ENCODE results near the gene SIX5. TPM values are rescaled to one million over a fixed set of nuclear protein-coding genes. Genes with fewer than 3 reads are reported as not detected.
"Not testable (repeated sequence)": the region's sequence is repeated elsewhere in the genome, so short reads cannot be mapped to it uniquely, and the experiment has no call there.

SIX5 gene
- total RNA-seq, 1 donor from 2014 or later = 23.5 TPM

DNA sequence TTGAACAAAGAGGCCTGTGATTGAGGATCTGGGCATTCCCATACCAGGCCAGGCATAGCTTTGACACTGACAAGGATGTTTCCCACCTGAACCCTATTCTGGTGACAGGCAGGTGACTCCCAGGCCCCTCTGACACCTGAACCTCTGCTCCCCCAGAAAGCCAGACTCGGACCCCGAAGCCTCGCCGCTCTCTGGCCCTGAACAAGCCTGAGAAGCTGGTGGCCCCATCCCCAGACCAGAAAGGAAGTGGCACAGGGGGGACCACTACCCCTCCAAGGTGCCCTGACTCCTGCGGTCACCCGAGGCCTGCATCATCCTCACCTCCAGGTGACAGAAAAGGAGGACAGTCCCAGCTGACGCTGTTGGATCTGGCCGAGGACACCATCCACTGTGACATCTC is 14.7 kb downstream of the SIX5 start:
- Mint-ChIP-seq H3K4me3 (ENCODE audit: unreplicated experiment) (no peak overlapping the region), H3K4me1 (ENCODE audit: low read depth, unreplicated experiment) (no peaks in the 10 kb centered on the region), H3K36me3 (ENCODE audit: low read depth, unreplicated experiment) (no peaks in the 10 kb centered on the region), H3K9me3 (ENCODE audit: unreplicated experiment) (peaks cover 1% of the 10 kb centered on the region), H3K27ac (ENCODE audit: unreplicated experiment) (no peak overlapping the region), H3K27me3 (ENCODE audit: low read depth, unreplicated experiment) (peaks cover 15% of the 10 kb centered on the region)
- H3K4me3 ChIP-seq (ENCODE audit: insufficient read depth, low read depth, low read length) = no peak overlapping the region
- H3K9me3 ChIP-seq (ENCODE audit: insufficient read depth, low read depth, low read length) = no peaks in the 10 kb centered on the region
- no peaks in the 10 kb centered on the region for H3K27me3 ChIP-seq (ENCODE audit: insufficient read depth, low read length)
- no peak for DNase-seq (ENCODE audit: low read depth)
- no peak for TF ChIP-seq EZH2 (IDR thresholded peaks at IDR 0.05; ENCODE audit: insufficient read depth, low read length)
- TF ChIP-seq, protein P1, sequence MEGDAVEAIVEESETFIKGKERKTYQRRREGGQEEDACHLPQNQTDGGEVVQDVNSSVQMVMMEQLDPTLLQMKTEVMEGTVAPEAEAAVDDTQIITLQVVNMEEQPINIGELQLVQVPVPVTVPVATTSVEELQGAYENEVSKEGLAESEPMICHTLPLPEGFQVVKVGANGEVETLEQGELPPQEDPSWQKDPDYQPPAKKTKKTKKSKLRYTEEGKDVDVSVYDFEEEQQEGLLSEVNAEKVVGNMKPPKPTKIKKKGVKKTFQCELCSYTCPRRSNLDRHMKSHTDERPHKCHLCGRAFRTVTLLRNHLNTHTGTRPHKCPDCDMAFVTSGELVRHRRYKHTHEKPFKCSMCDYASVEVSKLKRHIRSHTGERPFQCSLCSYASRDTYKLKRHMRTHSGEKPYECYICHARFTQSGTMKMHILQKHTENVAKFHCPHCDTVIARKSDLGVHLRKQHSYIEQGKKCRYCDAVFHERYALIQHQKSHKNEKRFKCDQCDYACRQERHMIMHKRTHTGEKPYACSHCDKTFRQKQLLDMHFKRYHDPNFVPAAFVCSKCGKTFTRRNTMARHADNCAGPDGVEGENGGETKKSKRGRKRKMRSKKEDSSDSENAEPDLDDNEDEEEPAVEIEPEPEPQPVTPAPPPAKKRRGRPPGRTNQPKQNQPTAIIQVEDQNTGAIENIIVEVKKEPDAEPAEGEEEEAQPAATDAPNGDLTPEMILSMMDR (IDR thresholded peaks at IDR 0.05; ENCODE audit: insufficient read depth, low read depth, low read length) = no peak
- no peak for FAIRE-seq
- no peak overlapping the region for H3K9ac ChIP-seq (ENCODE audit: low read length)
- no peak overlapping the region for H3K27ac ChIP-seq (ENCODE audit: low read depth, low read length)
- no peaks in the 10 kb centered on the region for H4K20me1 ChIP-seq (ENCODE audit: insufficient read depth, low read length)
- no peaks in the 10 kb centered on the region for H3K79me2 ChIP-seq (ENCODE audit: insufficient read depth, low read length)
- no peaks in the 10 kb centered on the region for H3K4me1 ChIP-seq (ENCODE audit: insufficient read depth, low read length)
- no peaks in the 10 kb centered on the region for H3K36me3 ChIP-seq (ENCODE audit: insufficient read depth, low read length)
- H3K4me2 ChIP-seq (ENCODE audit: low read length) = no peak overlapping the region
- no peak overlapping the region for H2AFZ ChIP-seq (ENCODE audit: low read depth, low read length)

GRCh38 chr19:45753548-45753947 is 15.5 kb downstream of the SIX5 start:
- no peak overlapping the region for H3K4me2 ChIP-seq (ENCODE audit: low read length)
- H2AFZ ChIP-seq (ENCODE audit: low read depth, low read length) = no peak overlapping the region
- no peak for TF ChIP-seq EZH2 (IDR thresholded peaks at IDR 0.05; ENCODE audit: insufficient read depth, low read length)
- TF ChIP-seq, protein P1 (IDR thresholded peaks at IDR 0.05; ENCODE audit: insufficient read depth, low read depth, low read length) = no peak
- Mint-ChIP-seq H3K36me3 (ENCODE audit: low read depth, unreplicated experiment) (no peaks in the 10 kb centered on the region), H3K9me3 (ENCODE audit: unreplicated experiment) (peaks cover 1% of the 10 kb centered on the region), H3K4me1 (ENCODE audit: low read depth, unreplicated experiment) (no peaks in the 10 kb centered on the region), H3K27me3 (ENCODE audit: low read depth, unreplicated experiment) (peaks cover 15% of the 10 kb centered on the region), H3K27ac (ENCODE audit: unreplicated experiment) (no peak overlapping the region), H3K4me3 (ENCODE audit: unreplicated experiment) (no peak overlapping the region)
- no peaks in the 10 kb centered on the region for H3K9me3 ChIP-seq (ENCODE audit: insufficient read depth, low read depth, low read length)
- no peak overlapping the region for H3K9ac ChIP-seq (ENCODE audit: low read length)
- no peaks in the 10 kb centered on the region for H3K36me3 ChIP-seq (ENCODE audit: insufficient read depth, low read length)
- FAIRE-seq = no peak
- no peaks in the 10 kb centered on the region for H3K79me2 ChIP-seq (ENCODE audit: insufficient read depth, low read length)
- H3K27ac ChIP-seq (ENCODE audit: low read depth, low read length) = no peak overlapping the region
- H3K4me1 ChIP-seq (ENCODE audit: insufficient read depth, low read length) = no peaks in the 10 kb centered on the region
- H3K4me3 ChIP-seq (ENCODE audit: insufficient read depth, low read depth, low read length) = no peak overlapping the region
- no peaks in the 10 kb centered on the region for H3K27me3 ChIP-seq (ENCODE audit: insufficient read depth, low read length)
- H4K20me1 ChIP-seq (ENCODE audit: insufficient read depth, low read length) = no peaks in the 10 kb centered on the region
- DNase-seq (ENCODE audit: low read depth) = no peak

GRCh38 chr19:45752639-45753038 is 16.4 kb downstream of the SIX5 start:
- no peaks in the 10 kb centered on the region for H3K4me1 Mint-ChIP-seq (ENCODE audit: low read depth, unreplicated experiment)
- Histone ChIP-seq H3K79me2 (ENCODE audit: insufficient read depth, low read length) (no peaks in the 10 kb centered on the region), H3K4me1 (ENCODE audit: insufficient read depth, low read length) (no peaks in the 10 kb centered on the region), H3K9me3 (ENCODE audit: insufficient read depth, low read depth, low read length) (no peaks in the 10 kb centered on the region), H3K27me3 (ENCODE audit: insufficient read depth, low read length) (no peaks in the 10 kb centered on the region), H2AFZ (ENCODE audit: low read depth, low read length) (no peak overlapping the region), H3K4me2 (ENCODE audit: low read length) (no peak overlapping the region), H4K20me1 (ENCODE audit: insufficient read depth, low read length) (no peaks in the 10 kb centered on the region), H3K9ac (ENCODE audit: low read length) (no peak overlapping the region), H3K27ac (ENCODE audit: low read depth, low read length) (no peak overlapping the region), H3K36me3 (ENCODE audit: insufficient read depth, low read length) (no peaks in the 10 kb centered on the region), H3K4me3 (ENCODE audit: insufficient read depth, low read depth, low read length) (no peak overlapping the region)
- no peak for FAIRE-seq
- H3K4me3 Mint-ChIP-seq (ENCODE audit: unreplicated experiment) = no peak overlapping the region
- DNase-seq (ENCODE audit: low read depth) = no peak
- no peak overlapping the region for H3K27ac Mint-ChIP-seq (ENCODE audit: unreplicated experiment)
- H3K36me3 Mint-ChIP-seq (ENCODE audit: low read depth, unreplicated experiment) = no peaks in the 10 kb centered on the region
- H3K27me3 Mint-ChIP-seq (ENCODE audit: low read depth, unreplicated experiment) = peaks cover 15% of the 10 kb centered on the region
- peaks cover 1% of the 10 kb centered on the region for H3K9me3 Mint-ChIP-seq (ENCODE audit: unreplicated experiment)
- TF ChIP-seq, protein P1 (IDR thresholded peaks at IDR 0.05; ENCODE audit: insufficient read depth, low read depth, low read length) = no peak
- no peak for TF ChIP-seq EZH2 (IDR thresholded peaks at IDR 0.05; ENCODE audit: insufficient read depth, low read length)

GRCh38 chr19:45751483-45751882 is 17.6 kb downstream of the SIX5 start:
- not testable (repeated sequence) for FAIRE-seq; H3K4me3 ChIP-seq (ENCODE audit: insufficient read depth, low read depth, low read length); H3K79me2 ChIP-seq (ENCODE audit: insufficient read depth, low read length); H3K4me2 ChIP-seq (ENCODE audit: low read length); H2AFZ ChIP-seq (ENCODE audit: low read depth, low read length); H3K9ac ChIP-seq (ENCODE audit: low read length); H3K27ac ChIP-seq (ENCODE audit: low read depth, low read length); H3K4me1 Mint-ChIP-seq (ENCODE audit: low read depth, unreplicated experiment); H3K27me3 ChIP-seq (ENCODE audit: insufficient read depth, low read length); H3K36me3 Mint-ChIP-seq (ENCODE audit: low read depth, unreplicated experiment); H3K36me3 ChIP-seq (ENCODE audit: insufficient read depth, low read length); H3K4me3 Mint-ChIP-seq (ENCODE audit: unreplicated experiment); H3K4me1 ChIP-seq (ENCODE audit: insufficient read depth, low read length); DNase-seq (ENCODE audit: low read depth); H3K27ac Mint-ChIP-seq (ENCODE audit: unreplicated experiment); H4K20me1 ChIP-seq (ENCODE audit: insufficient read depth, low read length); H3K9me3 ChIP-seq (ENCODE audit: insufficient read depth, low read depth, low read length); H3K9me3 Mint-ChIP-seq (ENCODE audit: unreplicated experiment)
- H3K27me3 Mint-ChIP-seq (ENCODE audit: low read depth, unreplicated experiment) = peaks cover 15% of the 10 kb centered on the region
